Lower leg skin (tissue), 3 donors: ENCODE data around the gene STXBP2.

ENCODE experiments used
- POLR2A ChIP-seq, 2 donors: fragments of 450-650 bp; IDR thresholded peaks; one replicate each; pipeline ENCODE4 v1.6.1; 2016 to 2017; ENCODE audit warnings: antibody characterized with exemption in 2 of 2, mild to moderate bottlenecking in 1 of 2, moderate library complexity in 1 of 2
- TF ChIP-seq, protein P1 (sequence below), 3 donors: fragments of 450-650 bp; IDR thresholded peaks; one replicate each; pipeline ENCODE4 v1.5.1; 2016; ENCODE audit warnings: antibody characterized with exemption in 3 of 3, mild to moderate bottlenecking in 3 of 3, moderate library complexity in 2 of 3

DNA sequence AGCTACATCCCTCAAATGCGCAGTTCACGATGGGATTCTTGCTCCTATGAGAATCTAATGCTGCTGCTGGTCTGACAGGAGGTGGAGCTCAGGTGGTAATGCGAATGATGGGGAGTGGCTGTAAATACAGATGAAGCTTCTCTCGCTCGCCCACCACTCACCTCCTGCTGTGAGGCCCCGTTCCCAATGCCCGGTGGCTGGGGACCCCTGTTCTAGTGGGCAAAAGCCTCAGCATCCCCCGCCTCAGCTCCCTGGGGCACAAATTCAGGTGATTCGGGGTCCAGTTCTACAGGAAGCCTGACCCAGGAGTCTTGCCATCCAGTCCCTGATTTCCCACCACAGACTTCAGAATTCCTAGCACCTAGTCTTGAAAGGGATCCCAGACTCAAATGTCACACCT, 35.6 kb downstream of the STXBP2 start:
- TF ChIP-seq, protein P1, sequence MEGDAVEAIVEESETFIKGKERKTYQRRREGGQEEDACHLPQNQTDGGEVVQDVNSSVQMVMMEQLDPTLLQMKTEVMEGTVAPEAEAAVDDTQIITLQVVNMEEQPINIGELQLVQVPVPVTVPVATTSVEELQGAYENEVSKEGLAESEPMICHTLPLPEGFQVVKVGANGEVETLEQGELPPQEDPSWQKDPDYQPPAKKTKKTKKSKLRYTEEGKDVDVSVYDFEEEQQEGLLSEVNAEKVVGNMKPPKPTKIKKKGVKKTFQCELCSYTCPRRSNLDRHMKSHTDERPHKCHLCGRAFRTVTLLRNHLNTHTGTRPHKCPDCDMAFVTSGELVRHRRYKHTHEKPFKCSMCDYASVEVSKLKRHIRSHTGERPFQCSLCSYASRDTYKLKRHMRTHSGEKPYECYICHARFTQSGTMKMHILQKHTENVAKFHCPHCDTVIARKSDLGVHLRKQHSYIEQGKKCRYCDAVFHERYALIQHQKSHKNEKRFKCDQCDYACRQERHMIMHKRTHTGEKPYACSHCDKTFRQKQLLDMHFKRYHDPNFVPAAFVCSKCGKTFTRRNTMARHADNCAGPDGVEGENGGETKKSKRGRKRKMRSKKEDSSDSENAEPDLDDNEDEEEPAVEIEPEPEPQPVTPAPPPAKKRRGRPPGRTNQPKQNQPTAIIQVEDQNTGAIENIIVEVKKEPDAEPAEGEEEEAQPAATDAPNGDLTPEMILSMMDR (IDR thresholded peaks at IDR 0.05) = no peak
- TF ChIP-seq POLR2A (IDR thresholded peaks at IDR 0.05) = no peak
